ENCODE data around the gene SYT7. TPM values are rescaled to one million over a fixed set of nuclear protein-coding genes. Genes with fewer than 3 reads are reported as not detected.

Gene SYT7
- total and polyA plus RNA-seq, 2 of the 8 experiments (the other 6 are each of a cell fraction or from before 2014, with no cell fraction given), result 9.6 to 10.5 TPM

DNA sequence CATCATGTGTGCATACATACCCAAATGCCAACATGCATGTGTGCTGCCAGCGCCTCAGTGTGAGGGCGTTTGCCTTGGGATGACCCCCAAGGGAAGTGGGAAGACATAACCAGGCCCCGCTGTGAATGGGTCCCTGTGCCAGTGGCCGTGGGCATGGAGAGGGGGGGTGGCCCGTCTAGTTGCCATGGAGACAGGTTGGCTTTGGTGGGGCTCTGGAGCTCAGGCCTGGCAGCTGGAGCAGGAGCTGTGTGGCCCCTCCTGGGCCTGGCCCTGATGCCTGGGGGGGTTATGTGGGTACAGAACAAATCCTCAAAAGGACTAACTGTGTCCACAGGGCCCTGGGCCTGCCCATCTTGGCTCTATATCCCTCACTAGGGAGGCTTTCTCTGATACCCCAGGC is 8.0 kb downstream of the SYT7 start:
- Histone ChIP-seq H2BK5ac (ENCODE audit: low read depth, low read length) (no peak overlapping the region), H3K9me3 (ENCODE audit: insufficient read depth in 2 of 2, low read depth in 1 of 2, low read length in 1 of 2) (no peaks in the 10 kb centered on the region), H3K4ac (replicated peaks; ENCODE audit: insufficient read length, low read depth, low read length) (no peak overlapping the region), H2BK120ac (replicated peaks; ENCODE audit: low read depth, low read length) (no peak overlapping the region), H2AFZ (ENCODE audit: low read length) (no peak overlapping the region), H4K5ac (ENCODE audit: insufficient read length, low read depth, low read length) (no peak overlapping the region), H4K91ac (replicated peaks; ENCODE audit: insufficient read length, low read length) (no peak overlapping the region), H4K8ac (ENCODE audit: extremely low read depth, insufficient read depth, low read length) (no peak overlapping the region), H3K14ac (ENCODE audit: insufficient read length) (no peak overlapping the region), H2AK5ac (ENCODE audit: low read depth, low read length) (no peak overlapping the region), H3K9ac (replicated peaks in 1 of 4; ENCODE audit: extremely low read depth in 1 of 4, low read depth in 3 of 4, low read length in 3 of 4) (no peak overlapping the region), H2BK12ac (ENCODE audit: low read depth, low read length) (no peak overlapping the region), H3K4me1 (replicated peaks in 1 of 4; ENCODE audit: control insufficient read depth in 3 of 4, insufficient read depth in 4 of 4, low read length in 3 of 4) (peaks cover 4 to 23% (median 18%) of the 10 kb centered on the region in 4 experiments), H3K23ac (ENCODE audit: insufficient read length) (no peak overlapping the region), H3K18ac (ENCODE audit: extremely low read depth, low read length) (no peak overlapping the region), H3K79me2 (ENCODE audit: control insufficient read depth in 1 of 2, insufficient read depth in 2 of 2, low read length in 2 of 2) (no peaks in the 10 kb centered on the region; a peak in 1 of 4 replicates), H3K4me3 (ENCODE audit: extremely low read depth in 1 of 4, insufficient read depth in 2 of 4, low read depth in 3 of 4, low read length in 4 of 4) (no peak overlapping the region), H4K20me1 (replicated peaks in 1 of 2; ENCODE audit: control insufficient read depth in 1 of 2, insufficient read depth in 2 of 2, low read length in 2 of 2) (peaks cover 5 to 29% of the 10 kb centered on the region in 2 experiments), H3K79me1 (ENCODE audit: low read depth, low read length) (peaks cover 8% of the 10 kb centered on the region; the same call in 1 of the 2 replicates), H3K56ac (replicated peaks; ENCODE audit: insufficient read length, low read depth, low read length) (no peak overlapping the region), H2BK20ac (ENCODE audit: low read length) (no peak overlapping the region), H3K23me2 (ENCODE audit: low read depth, low read length) (no peaks in the 10 kb centered on the region), H3K36me3 (ENCODE audit: control insufficient read depth in 2 of 4, insufficient read depth in 4 of 4, low read length in 3 of 4) (no peaks in the 10 kb centered on the region), H3K27ac (ENCODE audit: low read depth, low read length) (no peak overlapping the region), H3K4me2 (ENCODE audit: insufficient read depth in 1 of 2, low read depth in 2 of 2, low read length in 2 of 2) (no peak overlapping the region), H3K27me3 (replicated peaks in 1 of 4; ENCODE audit: control insufficient read depth in 3 of 4, extremely low read depth in 1 of 4, insufficient read depth in 3 of 4, low read length in 3 of 4) (peaks cover 0 to 10% (median 4%) of the 10 kb centered on the region in 4 experiments; a peak in 3 of 7 replicates), H2BK15ac (ENCODE audit: low read length) (no peak overlapping the region)
- ChIA-PET POLR2A (ENCODE audit: partially characterized antibody) (no interaction called here), CTCF (ENCODE audit: partially characterized antibody) (interaction anchor here (0.7 to 8.7 kb wide), 8 partner anchors 9 to 94 kb away, joined by 3 to 146 read pairs (median 5); no protein-coding TSS in a partner anchor)
- DNase-seq (ENCODE audit: low read depth in 1 of 2, low spot score in 2 of 2) (no peak), FAIRE-seq (no peak)
- 93% methylated on average over 5 of the region's 5 CpGs; no CpG with 5 or more reads in 1 of the 2 experiments for WGBS, 2 experiments (ENCODE audit: extremely low coverage in 1 of 2, insufficient coverage in 1 of 2, insufficient read length in 1 of 2, insufficient replicate concordance in 2 of 2, low coverage in 1 of 2, low lambda C conversion rate in 2 of 2, missing lambda C conversion rate in 1 of 2)
- TF ChIP-seq KDM5A (IDR thresholded peaks at IDR 0.05; ENCODE audit: low read length) (no peak), TEAD4 (IDR thresholded peaks at IDR 0.05; ENCODE audit: low read depth, low read length) (no peak), RAD21 (IDR thresholded peaks at IDR 0.05 in 1 of 2, conservative IDR thresholded peaks at IDR 0.05 in 1 of 2; ENCODE audit: low read depth in 2 of 2, low read length in 2 of 2) (no peak), BCL11A (IDR thresholded peaks at IDR 0.05; ENCODE audit: low read depth in 2 of 2, low read length in 2 of 2) (no peak), GABPA (IDR thresholded peaks at IDR 0.05; ENCODE audit: borderline replicate concordance, insufficient read depth, low read length) (no peak)
- TF ChIP-seq, protein P1, sequence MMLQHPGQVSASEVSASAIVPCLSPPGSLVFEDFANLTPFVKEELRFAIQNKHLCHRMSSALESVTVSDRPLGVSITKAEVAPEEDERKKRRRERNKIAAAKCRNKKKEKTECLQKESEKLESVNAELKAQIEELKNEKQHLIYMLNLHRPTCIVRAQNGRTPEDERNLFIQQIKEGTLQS (IDR thresholded peaks at IDR 0.05; ENCODE audit: insufficient read depth, low read depth, low read length), result no peak
- TF ChIP-seq, protein P2, sequence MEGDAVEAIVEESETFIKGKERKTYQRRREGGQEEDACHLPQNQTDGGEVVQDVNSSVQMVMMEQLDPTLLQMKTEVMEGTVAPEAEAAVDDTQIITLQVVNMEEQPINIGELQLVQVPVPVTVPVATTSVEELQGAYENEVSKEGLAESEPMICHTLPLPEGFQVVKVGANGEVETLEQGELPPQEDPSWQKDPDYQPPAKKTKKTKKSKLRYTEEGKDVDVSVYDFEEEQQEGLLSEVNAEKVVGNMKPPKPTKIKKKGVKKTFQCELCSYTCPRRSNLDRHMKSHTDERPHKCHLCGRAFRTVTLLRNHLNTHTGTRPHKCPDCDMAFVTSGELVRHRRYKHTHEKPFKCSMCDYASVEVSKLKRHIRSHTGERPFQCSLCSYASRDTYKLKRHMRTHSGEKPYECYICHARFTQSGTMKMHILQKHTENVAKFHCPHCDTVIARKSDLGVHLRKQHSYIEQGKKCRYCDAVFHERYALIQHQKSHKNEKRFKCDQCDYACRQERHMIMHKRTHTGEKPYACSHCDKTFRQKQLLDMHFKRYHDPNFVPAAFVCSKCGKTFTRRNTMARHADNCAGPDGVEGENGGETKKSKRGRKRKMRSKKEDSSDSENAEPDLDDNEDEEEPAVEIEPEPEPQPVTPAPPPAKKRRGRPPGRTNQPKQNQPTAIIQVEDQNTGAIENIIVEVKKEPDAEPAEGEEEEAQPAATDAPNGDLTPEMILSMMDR (IDR thresholded peaks at IDR 0.05; ENCODE audit: control extremely low read depth in 1 of 3, insufficient read depth in 1 of 3, low read depth in 1 of 3, low read length in 3 of 3), result no peak

Measured in H1 (cell line).